T-helper 2 cell treated with Interferon-gamma antibody and Interleukin-4, amounts not matched to agents 100 ng/mL and 5 ng/mL, for 36 hours (primary cell): ENCODE data around the gene SPN. TPM values are rescaled to one million over a fixed set of nuclear protein-coding genes. Genes with fewer than 3 reads are reported as not detected.
"Not testable (repeated sequence)": the region's sequence is repeated elsewhere in the genome, so short reads cannot be mapped to it uniquely, and the experiment has no call there.

Source experiments
- intact Hi-C: fragments of 100-400 bp; cut with micrococcal nuclease; formaldehyde crosslinking; loops from one replicate; pipeline ENCODE4 v1.15.1; 2023
- total RNA-seq: library from RNA; stranded (reverse); gene quantifications from 2 replicates; pipeline ENCODE4 v1.2.3, GENCODE V29; 2022

SPN gene
- total RNA-seq: 431 and 444 TPM in 2 replicates

GRCh38 chr16:29663016-29663806 is at the start of gene SPN:
Gene SPN, plus strand, starts transcription at chr16:29663247. Its CDS starts 482 bp downstream, at chr16:29663729.
- intact Hi-C loops: loop anchor here (10.0 kb wide), 1 partner anchor 68 kb away; no protein-coding TSS in a partner anchor

- intact Hi-C loops: not testable (repeated sequence)
Observed at GRCh38 chr16:29613307-29614057, 49.6 kb upstream of the SPN start.

GRCh38 chr16:29614691-29615314 is 48.2 kb upstream of the SPN start:
- intact Hi-C loops: not testable (repeated sequence)

- intact Hi-C loops: not testable (repeated sequence)
Observed at GRCh38 chr16:29616127-29616526, 46.9 kb upstream of the SPN start.

GRCh38 chr16:29620591-29620990 is 42.5 kb upstream of the SPN start:
- intact Hi-C loops: not testable (repeated sequence)

GRCh38 chr16:29622738-29623137 is 40.3 kb upstream of the SPN start:
- intact Hi-C loops: not testable (repeated sequence)

- intact Hi-C loops: not testable (repeated sequence)
Observed at GRCh38 chr16:29623253-29623652, 39.8 kb upstream of the SPN start.

- intact Hi-C loops: not testable (repeated sequence)
Observed at GRCh38 chr16:29625114-29625513, 37.9 kb upstream of the SPN start.

GRCh38 chr16:29626778-29627331 is 36.2 kb upstream of the SPN start:
- intact Hi-C loops: not testable (repeated sequence)

GRCh38 chr16:29627661-29628075 is 35.4 kb upstream of the SPN start:
- intact Hi-C loops: not testable (repeated sequence)

GRCh38 chr16:29628707-29629106 is 34.3 kb upstream of the SPN start:
- intact Hi-C loops: not testable (repeated sequence)

- intact Hi-C loops: not testable (repeated sequence)
Observed at GRCh38 chr16:29629318-29629717, 33.7 kb upstream of the SPN start.

GRCh38 chr16:29631658-29632057 is 31.4 kb upstream of the SPN start:
- intact Hi-C loops: not testable (repeated sequence)

GRCh38 chr16:29635902-29636301 is 27.1 kb upstream of the SPN start:
- intact Hi-C loops: not testable (repeated sequence)

GRCh38 chr16:29636368-29636767 is 26.7 kb upstream of the SPN start:
- intact Hi-C loops: not testable (repeated sequence)

GRCh38 chr16:29638751-29639150 is 24.3 kb upstream of the SPN start:
- intact Hi-C loops: not testable (repeated sequence)

- intact Hi-C loops: no loop called here
Observed at GRCh38 chr16:29641561-29641960, 21.5 kb upstream of the SPN start.

- intact Hi-C loops: no loop called here
Observed at GRCh38 chr16:29643596-29643995, 19.5 kb upstream of the SPN start.

GRCh38 chr16:29644338-29644857 is 18.6 kb upstream of the SPN start:
- intact Hi-C loops: no loop called here

GRCh38 chr16:29644973-29645693 is 17.9 kb upstream of the SPN start:
- intact Hi-C loops: no loop called here
